H1 (cell line): ENCODE measurements around the gene RAB35. TPM values are rescaled to one million over a fixed set of nuclear protein-coding genes. Genes with fewer than 3 reads are reported as not detected.

Source experiments
- CTCF ChIA-PET: fragments of 300-600 bp; sonication (Branson Sonifier 250); formaldehyde crosslinking; loops from one replicate; lab custom pipeline; 2021; ENCODE audit not compliant: partially characterized antibody; lab: Charles Lee
- POLR2A ChIA-PET: fragments of 300-600 bp; sonication (Branson Sonifier 250); formaldehyde crosslinking; loops from one replicate; lab custom pipeline; 2021; ENCODE audit warnings: inconsistent platforms; ENCODE audit not compliant: partially characterized antibody; lab: Charles Lee
- DNase-seq, 2 experiments: peaks; one replicate each; pipeline versions ENCODE4 v3.0.0 to v3.0.0-alpha.2; 2010 to 2022; ENCODE audit warnings: low spot score in 2 of 2, low read depth in 1 of 2, mixed read lengths in 1 of 2
- FAIRE-seq: peaks from 2 replicates; lab custom pipeline; 2011; peaks lifted over from hg19 to GRCh38; lab: Jason Lieb, UNC
- H2AFZ ChIP-seq: 2 replicates; pipeline ENCODE4 v1.8.1; 2012; ENCODE audit warnings: low read length, inconsistent platforms
- H2AK5ac ChIP-seq: 2 replicates; pipeline ENCODE4 v1.6.1; 2013; ENCODE audit warnings: low read depth, low read length
- H2BK120ac ChIP-seq: replicated peaks from 2 replicates; pipeline ENCODE3; 2013; ENCODE audit warnings: low read depth, low read length, inconsistent platforms
- H2BK12ac ChIP-seq: 2 replicates; pipeline ENCODE4 v1.6.1; 2013; ENCODE audit warnings: low read depth, low read length
- H2BK15ac ChIP-seq: 2 replicates; pipeline ENCODE4 v1.6.1; 2013; ENCODE audit warnings: low read length
- H2BK20ac ChIP-seq: 2 replicates; pipeline ENCODE4 v1.6.1; 2013; ENCODE audit warnings: low read length
- H2BK5ac ChIP-seq: 2 replicates; pipeline ENCODE4 v1.6.1; 2013; ENCODE audit warnings: low read depth, low read length
- H3K14ac ChIP-seq: 2 replicates; pipeline ENCODE4 v1.6.1; 2013; ENCODE audit warnings: inconsistent platforms; ENCODE audit not compliant: insufficient read length
- H3K18ac ChIP-seq: 2 replicates; pipeline ENCODE4 v1.6.1; 2013; ENCODE audit warnings: low read length; ENCODE audit errors: extremely low read depth
- H3K23ac ChIP-seq: 2 replicates; pipeline ENCODE4 v1.6.1; 2013; ENCODE audit warnings: inconsistent platforms; ENCODE audit not compliant: insufficient read length
- H3K23me2 ChIP-seq: 2 replicates; pipeline ENCODE4 v1.6.1; 2013; ENCODE audit warnings: low read depth, low read length
- H3K27ac ChIP-seq: 2 replicates; pipeline ENCODE4 v1.6.1; 2011; ENCODE audit warnings: low read depth, low read length, inconsistent platforms
- H3K27me3 ChIP-seq, 4 experiments: replicated peaks in 1 of 4; 1 replicate in 1 of 4; 2 replicates in 3 of 4; pipeline versions ENCODE4 v1.6.1 to v1.8.1; 2011 to 2013; ENCODE audit warnings: low read length in 3 of 4, mild to moderate bottlenecking in 3 of 4, inconsistent platforms in 2 of 4, mixed read lengths in 2 of 4, moderate library complexity in 1 of 4; ENCODE audit not compliant: control insufficient read depth in 3 of 4, insufficient read depth in 3 of 4; ENCODE audit errors: extremely low read depth in 1 of 4
- H3K36me3 ChIP-seq, 4 experiments: 2 replicates each; pipeline versions ENCODE4 v1.6.1 to v1.8.1; 2011 to 2013; ENCODE audit warnings: mild to moderate bottlenecking in 4 of 4, low read length in 3 of 4, moderate library complexity in 2 of 4, control low read depth in 1 of 4, inconsistent platforms in 1 of 4; ENCODE audit not compliant: insufficient read depth in 4 of 4, control insufficient read depth in 2 of 4
- H3K4ac ChIP-seq: replicated peaks from 2 replicates; pipeline ENCODE3; 2013; ENCODE audit warnings: low read length, low read depth, mixed read lengths, inconsistent platforms; ENCODE audit not compliant: insufficient read length
- H3K4me1 ChIP-seq, 4 experiments: replicated peaks in 1 of 4; 1 replicate in 1 of 4; 2 replicates in 3 of 4; pipeline versions ENCODE4 v1.6.1 to v1.8.1; 2011 to 2013; ENCODE audit warnings: low read length in 3 of 4, inconsistent platforms in 2 of 4, mixed read lengths in 1 of 4; ENCODE audit not compliant: insufficient read depth in 4 of 4, control insufficient read depth in 3 of 4
- H3K4me2 ChIP-seq, 2 experiments: 2 replicates each; pipeline versions ENCODE4 v1.6.1 to v1.8.1; 2011 to 2013; ENCODE audit warnings: low read depth in 2 of 2, low read length in 2 of 2, control low read depth in 1 of 2, inconsistent platforms in 1 of 2, mild to moderate bottlenecking in 1 of 2; ENCODE audit not compliant: insufficient read depth in 1 of 2
- H3K4me3 ChIP-seq, 4 experiments: fragments of 200-600, 300-600 bp in 1 of 4; sonication (generic), shearing (Covaris generic), sonication (Bioruptor Twin) in 1 of 4; 2 replicates each; pipeline versions ENCODE4 v1.5.1 to v1.8.1; 2011 to 2016; ENCODE audit warnings: low read length in 4 of 4, low read depth in 3 of 4, control low read depth in 2 of 4, inconsistent platforms in 2 of 4, mild to moderate bottlenecking in 2 of 4, mixed read lengths in 1 of 4, moderate library complexity in 1 of 4; ENCODE audit not compliant: insufficient read depth in 2 of 4; ENCODE audit errors: extremely low read depth in 1 of 4
- H3K56ac ChIP-seq: replicated peaks from 2 replicates; pipeline ENCODE3; 2013; ENCODE audit warnings: low read depth, mild to moderate bottlenecking, mixed read lengths, low read length, inconsistent platforms; ENCODE audit not compliant: insufficient read length
- H3K79me1 ChIP-seq: 2 replicates; pipeline ENCODE4 v1.6.1; 2013; ENCODE audit warnings: low read depth, low read length, control low read depth
- H3K79me2 ChIP-seq, 2 experiments: 2 replicates each; pipeline versions ENCODE4 v1.6.1 to v1.8.1; 2012 to 2013; ENCODE audit warnings: low read length in 2 of 2, mild to moderate bottlenecking in 2 of 2, inconsistent platforms in 1 of 2; ENCODE audit not compliant: insufficient read depth in 2 of 2, control insufficient read depth in 1 of 2
- H3K9ac ChIP-seq, 4 experiments: replicated peaks in 1 of 4; 1 replicate in 1 of 4; 2 replicates in 3 of 4; pipeline versions ENCODE4 v1.6.1 to v1.8.1; 2011 to 2013; ENCODE audit warnings: low read depth in 3 of 4, low read length in 3 of 4, control low read depth in 2 of 4, mild to moderate bottlenecking in 2 of 4, moderate library complexity in 2 of 4, inconsistent platforms in 1 of 4; ENCODE audit errors: extremely low read depth in 1 of 4
- H3K9me3 ChIP-seq, 2 experiments: 2 replicates each; pipeline versions ENCODE4 v1.6.1 to v1.8.1; 2012 to 2013; ENCODE audit warnings: mild to moderate bottlenecking in 2 of 2, moderate library complexity in 2 of 2, control low read depth in 1 of 2, inconsistent platforms in 1 of 2, low read depth in 1 of 2, low read length in 1 of 2, mixed read lengths in 1 of 2; ENCODE audit not compliant: insufficient read depth in 2 of 2
- H4K20me1 ChIP-seq, 2 experiments: replicated peaks in 1 of 2; 2 replicates each; pipeline versions ENCODE3 to v1.8.1; 2011 to 2013; ENCODE audit warnings: inconsistent platforms in 2 of 2, low read length in 2 of 2, mild to moderate bottlenecking in 1 of 2; ENCODE audit not compliant: insufficient read depth in 2 of 2, control insufficient read depth in 1 of 2
- H4K5ac ChIP-seq: 2 replicates; pipeline ENCODE4 v1.6.1; 2013; ENCODE audit warnings: low read length, low read depth, mixed read lengths, inconsistent platforms; ENCODE audit not compliant: insufficient read length
- H4K8ac ChIP-seq: 2 replicates; pipeline ENCODE4 v1.8.0; 2013; ENCODE audit warnings: mild to moderate bottlenecking, moderate library complexity, low read length, inconsistent platforms; ENCODE audit not compliant: insufficient read depth; ENCODE audit errors: extremely low read depth
- H4K91ac ChIP-seq: replicated peaks from 2 replicates; pipeline ENCODE3; 2013; ENCODE audit warnings: low read length, mixed read lengths, inconsistent platforms; ENCODE audit not compliant: insufficient read length
- BCL11A ChIP-seq, 2 experiments: IDR thresholded peaks; one replicate each; pipeline ENCODE4 v1.6.1; 2011; ENCODE audit warnings: low read depth in 2 of 2, low read length in 2 of 2, mild to moderate bottlenecking in 2 of 2
- CEBPB ChIP-seq: IDR thresholded peaks from 2 replicates; pipeline ENCODE4 v1.6.1; 2012; ENCODE audit warnings: low read depth, low read length
- CHD2 ChIP-seq: IDR thresholded peaks from 2 replicates; pipeline ENCODE4 v1.6.1; 2012; ENCODE audit warnings: low read length, improper control_type of control experiment
- HDAC2 ChIP-seq, 2 experiments: fragments of 300-600 bp in 1 of 2; sonication (generic) in 1 of 2; IDR thresholded peaks; 2 replicates each; pipeline ENCODE4 v1.6.1; 2011 to 2012; ENCODE audit warnings: low read depth in 2 of 2, low read length in 2 of 2, mild to moderate bottlenecking in 2 of 2, moderate library complexity in 2 of 2, borderline replicate concordance in 1 of 2, inconsistent platforms in 1 of 2
- KDM1A ChIP-seq: fragments of 200-600, 300-600 bp; sonication (generic); IDR thresholded peaks from 2 replicates; pipeline ENCODE4 v1.7.1; 2016; ENCODE audit warnings: mild to moderate bottlenecking, low read length, borderline replicate concordance
- KDM4A ChIP-seq: IDR thresholded peaks from one replicate; pipeline ENCODE4 v1.7.1; 2012; ENCODE audit warnings: low read depth, mild to moderate bottlenecking, moderate library complexity, low read length, inconsistent platforms; ENCODE audit not compliant: severe bottlenecking
- KDM5A ChIP-seq: fragments of 200-600 bp; IDR thresholded peaks from 2 replicates; pipeline ENCODE4 v1.7.1; 2012; ENCODE audit warnings: mild to moderate bottlenecking, low read length, inconsistent platforms, mixed read lengths
- POLR2AphosphoS5 ChIP-seq: IDR thresholded peaks from 2 replicates; pipeline ENCODE4 v1.6.1; 2011; ENCODE audit warnings: low read depth, low read length
- RNF2 ChIP-seq: fragments of 200-900, 300-1000 bp; sonication (generic); IDR thresholded peaks from 2 replicates; pipeline ENCODE4 v1.7.1; 2016; ENCODE audit warnings: borderline replicate concordance, low read depth, mild to moderate bottlenecking, antibody characterized with exemption, low read length; ENCODE audit not compliant: poor library complexity, severe bottlenecking; ENCODE audit errors: missing control alignments
- SIN3A ChIP-seq, 2 experiments: IDR thresholded peaks in 1 of 2; conservative IDR thresholded peaks in 1 of 2; 2 replicates each; pipeline ENCODE4 v1.6.1; 2011 to 2012; ENCODE audit warnings: low read length in 2 of 2, improper control_type of control experiment in 1 of 2, low read depth in 1 of 2, mild to moderate bottlenecking in 1 of 2
- SP2 ChIP-seq: IDR thresholded peaks from 2 replicates; pipeline ENCODE4 v1.6.1; 2012; ENCODE audit warnings: mild to moderate bottlenecking, low read length, inconsistent platforms
- WGBS, 2 experiments: shearing (Covaris generic) in 1 of 2; methylation state at CpG; one replicate each; pipeline versions ENCODE4 v1.1.6 to v1.1.7; 2013 to 2015; ENCODE audit warnings: low lambda C conversion rate in 2 of 2, mixed read lengths in 2 of 2, inconsistent platforms in 1 of 2, low coverage in 1 of 2, missing lambda C conversion rate in 1 of 2; ENCODE audit not compliant: insufficient replicate concordance in 2 of 2, insufficient coverage in 1 of 2, insufficient read length in 1 of 2; ENCODE audit errors: extremely low coverage in 1 of 2, missing lambda C conversion rate in 1 of 2; 5-methylcytosine and 5-hydroxymethylcytosine counted together
- polyA plus RNA-seq, 7 experiments: library from polyadenylated mRNA; depleted of rRNA in 3 of 7; stranded (reverse) in 5 of 7; unstranded in 2 of 7; fragments of >200 nt in 5 of 7; fragments of 200-250 nt in 2 of 7; gene quantifications; 1 replicate in 5 of 7; 2 replicates in 1 of 7; 4 replicates in 1 of 7; pipeline versions ENCODE4 v1.2.1 to v1.2.3, GENCODE V29; 2011 to 2013; ENCODE audit warnings: missing spikeins in 2 of 7, mixed read lengths in 2 of 7
- total RNA-seq: library from RNA; stranded (reverse); fragmentation: NEBNext Ultra II Directional; extraction: Animal tissue kit (Norgen Biotek cat#: 25700); gene quantifications from 2 replicates; pipeline ENCODE4 v1.2.1, GENCODE V29; 2021
- TF ChIP-seq, protein P1 (sequence below): IDR thresholded peaks from 2 replicates; pipeline ENCODE4 v1.6.1; 2011; ENCODE audit warnings: low read depth, mild to moderate bottlenecking, low read length; ENCODE audit not compliant: insufficient read depth

The RAB35 gene
- total and polyA plus RNA-seq, 2 of the 8 experiments (the other 6 are each of a cell fraction or from before 2014, with no cell fraction given) = 33.4 to 39.0 TPM

GRCh38 chr12:120150919-120151525 is 34.5 kb upstream of the RAB35 start:
- Histone ChIP-seq H2AFZ (no peak overlapping the region), H2BK5ac (no peak overlapping the region), H4K91ac (no peak overlapping the region), H3K14ac (no peak overlapping the region), H3K79me1 (no peaks in the 10 kb centered on the region), H3K4me2 (no peak overlapping the region), H3K18ac (no peak overlapping the region), H3K9me3 (no peaks in the 10 kb centered on the region), H3K36me3 (peaks cover 47 to 87% (median 80%) of the 10 kb centered on the region in 4 experiments), H4K5ac (no peak overlapping the region), H2BK120ac (no peak overlapping the region), H3K23ac (no peak overlapping the region), H3K4me3 (no peak overlapping the region), H3K4me1 (no peaks in the 10 kb centered on the region), H2AK5ac (no peak overlapping the region), H3K4ac (no peak overlapping the region), H3K27ac (no peak overlapping the region), H2BK20ac (no peak overlapping the region), H3K9ac (no peak overlapping the region), H2BK15ac (no peak overlapping the region), H3K27me3 (no peaks in the 10 kb centered on the region), H3K79me2 (no peaks in the 10 kb centered on the region), H2BK12ac (no peak overlapping the region), H3K23me2 (no peaks in the 10 kb centered on the region), H3K56ac (no peak overlapping the region), H4K20me1 (peaks cover 3 to 10% of the 10 kb centered on the region in 2 experiments), H4K8ac (no peak overlapping the region)
- DNase-seq (no peak), FAIRE-seq (no peak)
- POLR2A ChIA-PET = interaction anchor here (1.0 to 8.1 kb wide), 8 partner anchors 12 to 50 kb away, joined by 3 to 82 read pairs (median 4); partner anchors contain the start of genes GCN1 and RPLP0
- 95% methylated on average over 22 of the region's 22 CpGs; no CpG with 5 or more reads in 1 of the 2 experiments for WGBS, 2 experiments
- CTCF ChIA-PET = interaction anchor here (1.1 to 1.5 kb wide), 4 partner anchors 9 to 75 kb away, joined by 3 to 4 read pairs (median 3); no protein-coding TSS in a partner anchor
- TF ChIP-seq SIN3A (conservative IDR thresholded peaks at IDR 0.05 in 1 of 2, IDR thresholded peaks at IDR 0.05 in 1 of 2; ENCODE audit: low read depth in 1 of 2, low read length in 2 of 2) = no peak
- TF ChIP-seq KDM5A = no peak
- no peak for TF ChIP-seq RNF2
- no peak for TF ChIP-seq CHD2
- TF ChIP-seq CEBPB = no peak
- TF ChIP-seq HDAC2 (IDR thresholded peaks at IDR 0.05; ENCODE audit: borderline replicate concordance in 1 of 2, low read depth in 2 of 2, low read length in 2 of 2) = no peak
- no peak for TF ChIP-seq POLR2AphosphoS5
- no peak for TF ChIP-seq BCL11A (IDR thresholded peaks at IDR 0.05; ENCODE audit: low read depth in 2 of 2, low read length in 2 of 2)
- TF ChIP-seq KDM1A = no peak
- TF ChIP-seq SP2 = no peak
- no peak for TF ChIP-seq KDM4A
- TF ChIP-seq, protein P1, sequence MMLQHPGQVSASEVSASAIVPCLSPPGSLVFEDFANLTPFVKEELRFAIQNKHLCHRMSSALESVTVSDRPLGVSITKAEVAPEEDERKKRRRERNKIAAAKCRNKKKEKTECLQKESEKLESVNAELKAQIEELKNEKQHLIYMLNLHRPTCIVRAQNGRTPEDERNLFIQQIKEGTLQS = no peak
